Stimulated activated CD4-positive, alpha-beta T cell treated with anti-CD3 and anti-CD28 coated beads, Interleukin-2, amount 100 ng/mL, for 24 hours (primary cell): ENCODE measurements around the gene TAGLN.

Experiments used
- DNase-seq, 2 donors: peaks; one replicate each; pipeline ENCODE4 v3.0.0-alpha.2; 2020

TAGLN gene

DNA sequence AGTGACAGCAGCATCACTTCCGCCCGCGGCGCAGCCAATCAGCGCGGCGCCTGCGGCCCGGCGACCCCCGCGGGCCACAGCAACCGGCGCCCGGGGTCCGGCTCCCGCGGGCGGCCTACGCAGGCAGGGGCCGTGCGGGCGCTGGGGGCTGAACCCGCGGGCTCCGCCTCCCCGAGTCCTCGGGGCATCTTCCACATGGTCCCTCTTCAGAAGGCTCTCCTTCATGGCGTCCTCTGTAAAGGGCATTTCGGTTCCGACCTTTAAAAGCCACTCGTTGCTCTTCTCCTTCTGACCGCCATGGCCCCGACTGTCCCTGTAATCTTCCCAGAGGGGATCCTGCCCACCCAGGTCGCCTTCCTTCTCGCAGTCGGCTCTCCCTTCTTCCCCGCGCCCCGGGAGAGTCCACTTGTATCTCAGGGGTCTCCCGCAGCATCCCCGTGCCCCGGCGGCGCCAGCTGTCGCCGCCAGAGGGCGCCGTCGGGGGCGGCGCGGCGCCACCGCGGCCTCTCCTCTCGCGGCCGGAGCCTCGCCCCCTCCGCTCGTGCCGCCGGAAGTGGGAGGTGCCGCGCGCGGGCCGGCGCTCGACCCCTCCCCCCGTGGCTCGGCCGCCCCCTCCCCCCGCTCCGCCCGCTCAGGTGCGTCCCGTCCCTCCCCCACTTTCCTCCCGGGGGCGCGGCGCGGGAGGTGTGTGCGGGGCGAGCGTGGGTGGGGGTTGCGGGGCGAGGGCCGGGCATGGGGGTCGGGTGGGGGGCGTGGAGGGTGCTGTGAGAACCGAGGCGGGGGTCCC is 33.1 kb downstream of the TAGLN start, which contains the start of gene RNF214:
TSS of gene RNF214 (plus strand) at position 580 of the 787 bp plus-strand sequence. CDS start 1,602 bp downstream, outside the sequence.
- DNase-seq: peak; percentile 77 to 80

DNA sequence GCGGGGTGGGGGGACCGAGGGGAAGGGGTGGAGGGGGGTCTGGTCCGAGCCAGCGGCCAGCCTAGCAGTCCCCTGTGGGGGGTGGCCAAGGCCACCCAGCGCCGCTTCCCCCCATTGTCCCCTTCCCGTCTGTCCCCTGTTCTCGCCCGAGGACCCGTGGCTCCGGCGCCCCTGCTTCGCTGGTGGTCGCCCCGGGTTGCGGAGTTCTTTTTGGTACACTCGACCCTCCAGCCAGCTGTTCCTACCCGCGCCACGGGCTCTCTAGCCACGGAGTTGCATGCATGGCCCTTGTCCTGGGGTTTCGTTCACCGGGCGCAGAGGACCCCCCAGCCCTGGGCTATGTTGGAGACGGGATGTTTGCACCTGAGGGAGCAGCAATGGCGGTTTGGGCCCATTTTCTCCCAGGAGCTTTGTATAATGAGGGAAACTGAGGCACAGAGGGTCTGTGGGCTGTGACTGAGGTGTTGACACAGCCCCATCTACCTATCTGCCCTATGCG is 33.8 kb downstream of the TAGLN start:
- peak; percentile 14 to 30 for DNase-seq

DNA sequence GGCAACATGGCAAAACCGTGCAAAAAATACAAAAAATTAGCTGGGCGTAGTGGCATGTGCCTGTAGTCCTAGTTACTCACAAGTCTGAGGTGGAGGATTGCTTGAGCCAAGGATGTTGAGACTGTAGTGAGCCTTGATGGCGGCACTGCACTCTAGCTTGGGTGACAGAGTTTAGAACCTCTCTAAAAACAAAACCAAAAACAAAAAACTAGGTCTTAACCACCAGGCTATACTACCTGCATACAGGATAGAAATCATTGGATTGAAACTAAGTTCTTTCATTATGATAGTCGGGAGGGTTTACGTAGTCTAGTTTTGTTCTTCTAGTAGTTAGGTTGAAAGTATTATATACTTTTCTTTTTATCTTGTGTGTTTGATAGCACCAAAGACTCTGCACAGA is 39.1 kb downstream of the TAGLN start:
- DNase-seq: no peak

DNA sequence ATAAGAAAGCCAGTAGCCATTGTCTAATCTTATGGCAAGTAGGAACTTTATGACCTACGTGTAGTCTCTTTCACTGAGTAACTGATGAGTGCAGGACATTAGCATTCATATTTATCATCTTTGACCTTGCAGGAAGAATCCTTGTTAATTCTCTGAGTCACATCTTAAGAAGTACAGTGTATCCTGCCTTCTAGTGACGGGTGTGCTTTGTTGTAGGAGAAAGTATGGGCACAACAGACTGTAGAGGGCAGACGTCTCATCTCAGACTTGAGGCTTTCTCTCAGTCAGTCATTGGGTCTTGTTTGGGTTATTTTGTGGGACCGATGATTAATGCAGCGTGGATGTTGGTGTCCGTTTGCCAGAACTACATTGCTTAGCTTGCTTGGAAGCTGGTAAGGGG is 40.1 kb downstream of the TAGLN start:
- DNase-seq: no peak

DNA sequence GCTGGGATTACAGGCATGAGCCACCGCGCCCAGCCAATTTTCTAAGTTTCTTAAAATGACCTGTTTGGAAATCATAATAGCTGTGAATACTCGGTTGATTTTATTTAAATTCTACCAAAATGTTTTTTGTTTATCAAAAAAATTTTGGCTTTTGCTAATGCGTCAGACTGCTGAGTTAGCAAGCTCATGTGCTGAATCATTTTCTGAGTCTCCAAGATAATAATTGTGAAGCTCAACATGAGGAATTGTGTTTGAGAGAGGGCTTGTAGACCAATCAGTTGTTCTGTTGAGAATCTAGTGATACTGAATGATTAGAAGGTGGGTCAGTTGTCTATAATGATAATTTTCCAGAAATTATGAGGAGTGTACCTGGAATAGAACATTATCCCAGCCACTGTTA is 49.2 kb downstream of the TAGLN start:
- no peak for DNase-seq

DNA sequence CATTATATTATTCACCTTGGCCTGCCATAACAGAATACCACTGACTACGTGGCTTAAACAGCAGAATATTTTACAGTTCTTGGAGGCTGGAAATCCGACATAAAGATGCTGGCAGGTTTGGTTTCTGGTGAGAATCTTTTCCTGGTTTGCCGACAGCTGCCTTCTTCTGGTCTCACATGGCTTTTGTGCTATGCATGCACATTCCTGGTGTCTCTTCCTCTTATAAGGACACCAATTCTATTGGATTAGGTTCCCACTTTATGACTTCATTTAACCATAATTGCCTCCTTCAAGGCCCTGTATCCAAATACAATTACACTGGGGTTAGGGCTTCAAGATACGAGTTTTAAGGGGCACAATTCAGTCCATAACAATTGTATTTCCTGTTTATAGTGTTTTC is 50.4 kb downstream of the TAGLN start:
- DNase-seq: no peak

DNA sequence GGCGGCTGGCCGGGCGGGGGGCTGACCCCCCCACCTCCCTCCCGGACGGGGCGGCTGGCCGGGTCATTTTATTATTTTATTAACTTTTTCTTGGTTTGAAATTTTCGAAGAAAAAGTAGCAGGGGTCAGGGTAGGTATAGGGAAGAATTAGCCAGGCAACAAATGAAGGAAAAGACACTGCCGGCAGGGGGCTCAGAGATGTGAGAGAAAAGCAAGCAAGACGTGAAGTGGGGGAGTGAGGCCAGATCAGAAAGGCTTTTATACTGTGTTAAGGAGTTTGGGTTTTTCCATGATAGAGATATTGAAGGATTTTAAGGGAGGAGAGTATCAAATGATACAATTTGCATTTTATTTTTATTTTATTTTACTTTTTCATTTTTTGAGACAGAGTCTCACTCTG is 52.3 kb downstream of the TAGLN start:
- DNase-seq: no peak

DNA sequence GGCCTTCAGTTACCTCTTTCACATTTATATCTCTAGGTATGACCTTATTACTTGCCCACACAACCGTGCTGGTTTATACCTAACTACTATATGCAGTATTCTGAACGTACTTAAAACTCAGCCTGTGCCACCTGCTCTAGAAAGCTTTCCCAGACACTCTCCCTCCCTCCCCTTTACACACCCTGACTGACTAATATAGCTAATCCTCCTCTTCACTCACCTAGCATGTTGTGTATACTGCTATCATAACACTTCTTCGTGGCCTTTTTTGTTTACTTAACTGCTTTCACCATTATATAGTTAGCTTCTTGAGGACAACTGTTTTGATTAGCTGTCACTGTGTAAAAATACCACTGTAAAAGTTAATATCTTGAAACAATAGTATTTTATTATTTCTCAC is 56.8 kb downstream of the TAGLN start:
- DNase-seq: no peak

DNA sequence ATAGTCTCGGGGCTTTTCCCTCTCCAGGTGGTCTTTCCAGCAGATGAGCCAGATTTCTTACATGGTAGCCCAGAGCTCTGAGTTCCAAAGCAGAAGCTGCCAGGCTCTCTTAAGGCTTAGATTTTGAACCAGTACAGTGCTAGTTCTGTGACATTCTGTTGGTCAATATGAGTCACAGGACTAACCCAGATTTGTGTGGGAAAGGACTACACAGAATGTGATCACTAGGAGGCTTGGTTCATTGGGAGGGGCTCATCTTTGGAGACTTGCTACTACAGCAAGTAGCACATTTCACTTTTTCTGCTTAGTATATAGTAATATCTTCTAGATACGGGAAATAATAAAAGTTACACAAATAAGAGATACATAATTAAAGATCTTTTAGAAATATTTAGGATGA is 57.4 kb downstream of the TAGLN start:
- DNase-seq: no peak
